ENCODE results near the gene ZFPL1. TPM values are rescaled to one million over a fixed set of nuclear protein-coding genes. Genes with fewer than 3 reads are reported as not detected.

The ZFPL1 gene
- total RNA-seq, 1 donor from 2014 or later = 46.2 TPM

- H3K4me1 Mint-ChIP-seq = peaks cover 25% of the 10 kb centered on the region
- peaks cover 13% of the 10 kb centered on the region for H3K36me3 Mint-ChIP-seq
- H3K9me3 Mint-ChIP-seq = no peaks in the 10 kb centered on the region
- no peaks in the 10 kb centered on the region for H3K27me3 Mint-ChIP-seq (ENCODE audit: low read depth)
- H3K27ac Mint-ChIP-seq = no peak overlapping the region
- no peak for DNase-seq (ENCODE audit: low spot score in 2 of 2, unreplicated experiment in 2 of 2)
- H3K4me3 Mint-ChIP-seq = no peak overlapping the region
- TF ChIP-seq, protein P1, sequence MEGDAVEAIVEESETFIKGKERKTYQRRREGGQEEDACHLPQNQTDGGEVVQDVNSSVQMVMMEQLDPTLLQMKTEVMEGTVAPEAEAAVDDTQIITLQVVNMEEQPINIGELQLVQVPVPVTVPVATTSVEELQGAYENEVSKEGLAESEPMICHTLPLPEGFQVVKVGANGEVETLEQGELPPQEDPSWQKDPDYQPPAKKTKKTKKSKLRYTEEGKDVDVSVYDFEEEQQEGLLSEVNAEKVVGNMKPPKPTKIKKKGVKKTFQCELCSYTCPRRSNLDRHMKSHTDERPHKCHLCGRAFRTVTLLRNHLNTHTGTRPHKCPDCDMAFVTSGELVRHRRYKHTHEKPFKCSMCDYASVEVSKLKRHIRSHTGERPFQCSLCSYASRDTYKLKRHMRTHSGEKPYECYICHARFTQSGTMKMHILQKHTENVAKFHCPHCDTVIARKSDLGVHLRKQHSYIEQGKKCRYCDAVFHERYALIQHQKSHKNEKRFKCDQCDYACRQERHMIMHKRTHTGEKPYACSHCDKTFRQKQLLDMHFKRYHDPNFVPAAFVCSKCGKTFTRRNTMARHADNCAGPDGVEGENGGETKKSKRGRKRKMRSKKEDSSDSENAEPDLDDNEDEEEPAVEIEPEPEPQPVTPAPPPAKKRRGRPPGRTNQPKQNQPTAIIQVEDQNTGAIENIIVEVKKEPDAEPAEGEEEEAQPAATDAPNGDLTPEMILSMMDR (IDR thresholded peaks at IDR 0.05; ENCODE audit: unreplicated experiment) = no peak
Measured at GRCh38 chr11:65086809-65087208, 2.8 kb downstream of the ZFPL1 start.

DNA sequence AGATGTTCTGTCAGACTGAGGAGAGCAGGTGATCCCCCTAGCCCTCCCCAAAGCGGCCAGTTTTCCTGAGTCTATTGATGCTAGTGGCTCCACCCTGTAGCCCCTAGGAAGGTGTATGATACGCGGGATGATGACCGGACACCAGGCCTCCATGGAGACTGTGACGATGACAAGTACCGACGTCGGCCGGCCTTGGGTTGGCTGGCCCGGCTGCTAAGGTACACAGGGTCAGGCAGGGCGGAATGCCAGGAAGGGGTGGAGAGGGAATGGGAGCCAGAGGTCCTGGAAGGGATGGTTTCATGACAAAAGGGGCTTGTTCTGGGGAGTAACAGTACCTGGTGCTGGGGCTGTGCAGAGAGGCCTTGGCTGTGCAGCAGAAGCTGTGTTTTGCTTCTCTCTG lies 3.2 kb downstream of the ZFPL1 start:
- no peak overlapping the region for H3K4me3 Mint-ChIP-seq

DNA sequence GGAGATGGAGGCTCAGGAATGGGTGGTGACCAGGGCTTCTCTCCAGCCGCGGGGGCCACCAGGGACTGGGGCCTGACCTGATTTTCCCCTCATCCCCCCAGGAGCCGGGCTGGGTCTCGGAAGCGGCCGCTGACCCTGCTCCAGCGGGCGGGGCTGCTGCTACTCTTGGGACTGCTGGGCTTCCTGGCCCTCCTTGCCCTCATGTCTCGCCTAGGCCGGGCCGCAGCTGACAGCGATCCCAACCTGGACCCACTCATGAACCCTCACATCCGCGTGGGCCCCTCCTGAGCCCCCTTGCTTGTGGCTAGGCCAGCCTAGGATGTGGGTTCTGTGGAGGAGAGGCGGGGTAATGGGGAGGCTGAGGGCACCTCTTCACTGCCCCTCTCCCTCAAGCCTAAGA lies 3.8 kb downstream of the ZFPL1 start:
- TF ChIP-seq, protein P1 (IDR thresholded peaks at IDR 0.05; ENCODE audit: unreplicated experiment) = no peak
- no peak overlapping the region for H3K4me3 Mint-ChIP-seq
- DNase-seq (ENCODE audit: low spot score in 2 of 2, unreplicated experiment in 2 of 2) = no peak
- H3K4me1 Mint-ChIP-seq = peaks cover 22% of the 10 kb centered on the region
- peaks cover 13% of the 10 kb centered on the region for H3K36me3 Mint-ChIP-seq
- no peaks in the 10 kb centered on the region for H3K9me3 Mint-ChIP-seq
- no peaks in the 10 kb centered on the region for H3K27me3 Mint-ChIP-seq (ENCODE audit: low read depth)
- H3K27ac Mint-ChIP-seq = no peak overlapping the region

More for the DNA sequence above, 3.2 kb downstream of the ZFPL1 start:
- no peak for DNase-seq (ENCODE audit: low spot score in 2 of 2, unreplicated experiment in 2 of 2)
- H3K27ac Mint-ChIP-seq = no peak overlapping the region
- no peaks in the 10 kb centered on the region for H3K27me3 Mint-ChIP-seq (ENCODE audit: low read depth)
- TF ChIP-seq, protein P1 (IDR thresholded peaks at IDR 0.05; ENCODE audit: unreplicated experiment) = no peak
- H3K4me1 Mint-ChIP-seq = peaks cover 25% of the 10 kb centered on the region
- peaks cover 13% of the 10 kb centered on the region for H3K36me3 Mint-ChIP-seq
- no peaks in the 10 kb centered on the region for H3K9me3 Mint-ChIP-seq

- no peak overlapping the region for H3K4me3 Mint-ChIP-seq
- no peak for DNase-seq (ENCODE audit: low spot score in 2 of 2, unreplicated experiment in 2 of 2)
- peaks cover 13% of the 10 kb centered on the region for H3K36me3 Mint-ChIP-seq
- peaks cover 8% of the 10 kb centered on the region for H3K4me1 Mint-ChIP-seq
- TF ChIP-seq, protein P1 (IDR thresholded peaks at IDR 0.05; ENCODE audit: unreplicated experiment) = no peak
- H3K9me3 Mint-ChIP-seq = no peaks in the 10 kb centered on the region
- no peaks in the 10 kb centered on the region for H3K27me3 Mint-ChIP-seq (ENCODE audit: low read depth)
- no peak overlapping the region for H3K27ac Mint-ChIP-seq
Measured at GRCh38 chr11:65089621-65090020, 5.6 kb downstream of the ZFPL1 start.

DNA sequence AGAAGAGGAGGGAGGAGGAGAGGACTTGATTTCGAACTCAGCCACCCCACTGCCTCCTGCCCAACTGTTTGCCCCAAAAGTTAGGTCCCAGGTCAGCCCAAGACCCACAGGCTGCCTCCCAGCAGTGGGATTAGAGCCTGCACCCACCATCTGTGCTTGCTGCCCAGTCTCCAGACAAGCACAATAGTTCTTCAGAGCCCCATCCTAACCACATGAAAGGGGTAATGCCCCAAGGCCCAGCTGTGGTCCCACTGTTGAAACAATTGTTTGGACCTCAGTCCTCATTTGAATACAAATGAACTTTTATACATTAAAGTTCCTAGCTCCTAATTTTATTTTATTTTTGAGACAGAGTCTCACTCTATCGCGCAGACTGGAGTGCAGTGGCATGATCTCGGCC lies 6.6 kb downstream of the ZFPL1 start:
- DNase-seq (ENCODE audit: low spot score in 2 of 2, unreplicated experiment in 2 of 2) = no peak
- Mint-ChIP-seq H3K36me3 (peaks cover 12% of the 10 kb centered on the region), H3K4me3 (no peak overlapping the region), H3K9me3 (no peaks in the 10 kb centered on the region), H3K4me1 (peaks cover 2% of the 10 kb centered on the region), H3K27ac (no peak overlapping the region), H3K27me3 (ENCODE audit: low read depth) (no peaks in the 10 kb centered on the region)
- TF ChIP-seq, protein P1 (IDR thresholded peaks at IDR 0.05; ENCODE audit: unreplicated experiment) = no peak

DNA sequence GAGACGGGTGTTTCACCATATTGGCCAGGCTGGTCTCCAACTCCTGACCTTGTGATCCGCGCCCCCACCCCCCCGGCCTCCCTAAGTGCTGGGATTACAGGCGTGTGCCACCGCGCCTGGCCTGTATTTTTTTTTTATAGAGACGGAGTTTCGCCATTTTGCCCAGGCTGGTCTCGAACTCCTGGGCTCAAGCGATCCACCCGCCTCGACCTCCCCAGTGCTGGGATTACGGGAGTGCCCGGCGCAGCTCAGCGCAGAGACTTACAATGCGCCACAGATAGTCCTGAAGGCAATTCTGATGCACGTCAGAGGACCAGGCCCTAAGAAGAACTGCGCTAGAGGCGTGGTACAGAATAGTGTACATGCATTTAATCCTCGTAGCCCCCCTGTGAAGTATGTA lies 11.4 kb downstream of the ZFPL1 start:
- Mint-ChIP-seq H3K4me1 (peaks cover 8% of the 10 kb centered on the region), H3K36me3 (no peaks in the 10 kb centered on the region), H3K4me3 (peak overlapping the region; percentile 89), H3K27ac (peak overlapping the region; percentile 98), H3K27me3 (ENCODE audit: low read depth) (no peaks in the 10 kb centered on the region), H3K9me3 (no peaks in the 10 kb centered on the region)
- no peak for DNase-seq (ENCODE audit: low spot score in 2 of 2, unreplicated experiment in 2 of 2)
- TF ChIP-seq, protein P1 (IDR thresholded peaks at IDR 0.05; ENCODE audit: unreplicated experiment) = no peak
